ENCODE measurements around the gene FBXL3.
A peak's percentile ranks its signal among the peaks of the same experiment; 100 is the strongest.

DNA sequence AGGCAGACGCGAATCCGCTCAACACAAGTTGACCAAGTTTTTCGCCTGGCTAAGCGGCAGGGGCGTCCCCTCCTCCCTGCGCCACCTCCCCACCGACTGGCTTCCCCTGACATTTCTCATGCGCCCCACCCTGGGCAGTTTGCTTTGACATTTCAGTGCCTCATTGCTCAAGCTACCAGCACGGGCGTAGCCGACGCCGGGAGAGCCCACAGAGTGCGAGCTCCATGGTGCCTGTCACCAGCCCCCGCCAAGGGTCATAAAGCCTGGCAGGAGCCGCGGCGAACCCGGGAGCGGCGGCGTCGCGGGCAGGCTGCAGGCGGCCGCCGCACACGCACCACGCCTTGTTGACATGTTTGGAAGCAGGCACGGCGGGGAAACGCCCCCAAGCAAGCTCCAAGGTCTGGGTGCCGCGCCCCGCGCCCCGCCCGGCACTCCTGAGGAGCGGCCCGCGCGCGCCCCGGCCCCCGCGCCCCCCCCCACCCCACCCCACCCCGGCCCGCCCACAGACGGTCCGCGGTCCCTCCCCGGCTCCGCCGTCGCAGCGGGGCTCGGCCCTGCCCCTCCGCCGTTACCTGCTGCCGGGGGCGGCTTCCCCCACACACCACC, 601 bp downstream of the FBXL3 start:
- TF ChIP-seq, protein P1, sequence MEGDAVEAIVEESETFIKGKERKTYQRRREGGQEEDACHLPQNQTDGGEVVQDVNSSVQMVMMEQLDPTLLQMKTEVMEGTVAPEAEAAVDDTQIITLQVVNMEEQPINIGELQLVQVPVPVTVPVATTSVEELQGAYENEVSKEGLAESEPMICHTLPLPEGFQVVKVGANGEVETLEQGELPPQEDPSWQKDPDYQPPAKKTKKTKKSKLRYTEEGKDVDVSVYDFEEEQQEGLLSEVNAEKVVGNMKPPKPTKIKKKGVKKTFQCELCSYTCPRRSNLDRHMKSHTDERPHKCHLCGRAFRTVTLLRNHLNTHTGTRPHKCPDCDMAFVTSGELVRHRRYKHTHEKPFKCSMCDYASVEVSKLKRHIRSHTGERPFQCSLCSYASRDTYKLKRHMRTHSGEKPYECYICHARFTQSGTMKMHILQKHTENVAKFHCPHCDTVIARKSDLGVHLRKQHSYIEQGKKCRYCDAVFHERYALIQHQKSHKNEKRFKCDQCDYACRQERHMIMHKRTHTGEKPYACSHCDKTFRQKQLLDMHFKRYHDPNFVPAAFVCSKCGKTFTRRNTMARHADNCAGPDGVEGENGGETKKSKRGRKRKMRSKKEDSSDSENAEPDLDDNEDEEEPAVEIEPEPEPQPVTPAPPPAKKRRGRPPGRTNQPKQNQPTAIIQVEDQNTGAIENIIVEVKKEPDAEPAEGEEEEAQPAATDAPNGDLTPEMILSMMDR (IDR thresholded peaks at IDR 0.05; ENCODE audit: poor library complexity, severe bottlenecking), result no peak
- TF ChIP-seq EP300 (conservative IDR thresholded peaks at IDR 0.05; ENCODE audit: poor library complexity, severe bottlenecking) (no peak), EZH2 (IDR thresholded peaks at IDR 0.05; ENCODE audit: borderline replicate concordance, insufficient read depth, low read length, poor library complexity, severe bottlenecking) (no peak), SMC3 (conservative IDR thresholded peaks at IDR 0.05; ENCODE audit: poor library complexity) (peak; percentile 9)

Measured in neural cell (in vitro differentiated cells).